Fibroblast of lung (primary cell): ENCODE results near the gene TLR10. TPM values are rescaled to one million over a fixed set of nuclear protein-coding genes. Genes with fewer than 3 reads are reported as not detected.

Experiments used
- DNase-seq, 2 donors: peaks; one replicate each; pipeline versions ENCODE4 v3.0.0 to v3.0.0-alpha.2; 2010; ENCODE audit warnings: low read depth in 2 of 2
- H2AFZ ChIP-seq: 2 replicates; pipeline ENCODE4 v1.5.1; 2012; ENCODE audit warnings: low read length, control low read depth, inconsistent platforms
- H3K27ac ChIP-seq: 2 replicates; pipeline ENCODE4 v1.5.1; 2011; ENCODE audit warnings: low read length, control low read depth; ENCODE audit not compliant: insufficient read depth
- H3K27me3 ChIP-seq: 2 replicates; pipeline ENCODE4 v1.5.1; 2011; ENCODE audit warnings: mild to moderate bottlenecking, low read length; ENCODE audit not compliant: control insufficient read depth, insufficient read depth
- H3K36me3 ChIP-seq: 2 replicates; pipeline ENCODE4 v1.5.1; 2011; ENCODE audit warnings: low read length; ENCODE audit not compliant: control insufficient read depth, insufficient read depth
- H3K4me1 ChIP-seq: 2 replicates; pipeline ENCODE4 v1.5.1; 2011; ENCODE audit warnings: low read length; ENCODE audit not compliant: control insufficient read depth, insufficient read depth; ENCODE audit errors: extremely low read depth
- H3K4me2 ChIP-seq: 2 replicates; pipeline ENCODE4 v1.5.1; 2011; ENCODE audit warnings: low read length, control low read depth; ENCODE audit not compliant: insufficient read depth; ENCODE audit errors: extremely low read depth
- H3K4me3 ChIP-seq, 4 experiments: fragments of 200-600 bp in 1 of 4; sonication (generic) in 1 of 4; replicated peaks in 1 of 4; 2 replicates each; pipeline ENCODE4 v1.5.1; 2011 to 2016; ENCODE audit warnings: low read length in 4 of 4, low read depth in 3 of 4, mild to moderate bottlenecking in 3 of 4, control low read depth in 2 of 4, inconsistent platforms in 1 of 4, mixed read lengths in 1 of 4; ENCODE audit not compliant: insufficient read depth in 1 of 4; ENCODE audit errors: control extremely low read depth in 1 of 4
- H3K79me2 ChIP-seq: 2 replicates; pipeline ENCODE4 v1.5.1; 2012; ENCODE audit warnings: mild to moderate bottlenecking, low read length, inconsistent platforms; ENCODE audit not compliant: control insufficient read depth, insufficient read depth
- H3K9ac ChIP-seq: 2 replicates; pipeline ENCODE4 v1.5.1; 2011; ENCODE audit warnings: mild to moderate bottlenecking, low read length, control low read depth; ENCODE audit not compliant: insufficient read depth
- H3K9me3 ChIP-seq: 2 replicates; pipeline ENCODE4 v1.5.1; 2012; ENCODE audit warnings: low read depth, low read length; ENCODE audit not compliant: control insufficient read depth, insufficient read depth
- H4K20me1 ChIP-seq: 2 replicates; pipeline ENCODE4 v1.5.1; 2011; ENCODE audit warnings: low read length; ENCODE audit not compliant: control insufficient read depth, insufficient read depth; ENCODE audit errors: extremely low read depth
- CTCF ChIP-seq, 2 donors: IDR thresholded peaks in 1 of 2; conservative IDR thresholded peaks in 1 of 2; 1 replicate in 1 of 2; 2 replicates in 1 of 2; pipeline ENCODE4 v1.5.1; 2011 to 2012; ENCODE audit warnings: low read length in 2 of 2, control low read depth in 1 of 2, inconsistent platforms in 1 of 2, low read depth in 1 of 2, mild to moderate bottlenecking in 1 of 2
- EZH2 ChIP-seq: IDR thresholded peaks from 2 replicates; pipeline ENCODE4 v1.5.1; 2012; ENCODE audit warnings: low read length, control low read depth, mild to moderate bottlenecking; ENCODE audit errors: missing control alignments
- polyA plus RNA-seq, 2 donors: library from polyadenylated mRNA; depleted of rRNA in 1 of 2; stranded (reverse) in 1 of 2; unstranded in 1 of 2; fragments of >200 nt; gene quantifications; 2 replicates each; pipeline ENCODE4 v1.2.1, GENCODE V29; 2011 to 2012; ENCODE audit warnings: missing spikeins in 1 of 2
- total RNA-seq: library from RNA; depleted of rRNA; stranded (reverse); fragments of >200 nt; gene quantifications from 2 replicates; pipeline ENCODE4 v1.2.1, GENCODE V29; 2014

The TLR10 gene
- total and polyA plus RNA-seq, 2 donors (not counting 1 experiment from before 2014, with no cell fraction given) = not detected

- Histone ChIP-seq H3K27me3 (no peaks in the 10 kb centered on the region), H3K79me2 (no peaks in the 10 kb centered on the region)
These were observed 36.9 kb downstream of the TLR10 start for GRCh38 chr4:38745881-38746280.

GRCh38 chr4:38743866-38744265 lies 38.9 kb downstream of the TLR10 start:
- Histone ChIP-seq H3K36me3 (no peaks in the 10 kb centered on the region), H3K27ac (no peak overlapping the region), H3K9me3 (no peaks in the 10 kb centered on the region), H3K4me2 (no peak overlapping the region), H3K4me1 (no peaks in the 10 kb centered on the region), H3K9ac (no peak overlapping the region), H3K4me3 (no peak overlapping the region), H4K20me1 (no peaks in the 10 kb centered on the region), H3K79me2 (no peaks in the 10 kb centered on the region), H2AFZ (no peak overlapping the region), H3K27me3 (no peaks in the 10 kb centered on the region)
- DNase-seq = no peak
- no peak for TF ChIP-seq EZH2
- TF ChIP-seq CTCF (conservative IDR thresholded peaks at IDR 0.05 in 1 of 2, IDR thresholded peaks at IDR 0.05 in 1 of 2; ENCODE audit: low read depth in 1 of 2, low read length in 2 of 2) = no peak

More at GRCh38 chr4:38745881-38746280, 36.9 kb downstream of the TLR10 start:
- Histone ChIP-seq H4K20me1 (no peaks in the 10 kb centered on the region), H3K4me1 (no peaks in the 10 kb centered on the region), H3K27ac (no peak overlapping the region), H3K9ac (no peak overlapping the region), H3K4me3 (no peak overlapping the region), H3K4me2 (no peak overlapping the region), H3K36me3 (no peaks in the 10 kb centered on the region), H3K9me3 (no peaks in the 10 kb centered on the region), H2AFZ (no peak overlapping the region)
- no peak for TF ChIP-seq EZH2
- TF ChIP-seq CTCF (conservative IDR thresholded peaks at IDR 0.05 in 1 of 2, IDR thresholded peaks at IDR 0.05 in 1 of 2; ENCODE audit: low read depth in 1 of 2, low read length in 2 of 2) = no peak
- no peak for DNase-seq

- Histone ChIP-seq H2AFZ (no peak overlapping the region), H3K27ac (no peak overlapping the region), H4K20me1 (no peaks in the 10 kb centered on the region), H3K4me2 (no peak overlapping the region), H3K4me3 (no peak overlapping the region), H3K9ac (no peak overlapping the region), H3K36me3 (no peaks in the 10 kb centered on the region), H3K9me3 (no peaks in the 10 kb centered on the region), H3K79me2 (no peaks in the 10 kb centered on the region), H3K4me1 (no peaks in the 10 kb centered on the region), H3K27me3 (no peaks in the 10 kb centered on the region)
- TF ChIP-seq CTCF (conservative IDR thresholded peaks at IDR 0.05 in 1 of 2, IDR thresholded peaks at IDR 0.05 in 1 of 2; ENCODE audit: low read depth in 1 of 2, low read length in 2 of 2) = no peak
- no peak for DNase-seq
These were observed 42.5 kb downstream of the TLR10 start for GRCh38 chr4:38740303-38740702.
